ENCODE measurements around the gene SMIM34. TPM values are rescaled to one million over a fixed set of nuclear protein-coding genes. Genes with fewer than 3 reads are reported as not detected.
"Not testable (repeated sequence)": the region's sequence is repeated elsewhere in the genome, so short reads cannot be mapped to it uniquely, and the experiment has no call there.

The SMIM34 gene
- total RNA-seq, 1 experiment from 2014 or later: not detected

- DNase-seq (ENCODE audit: low spot score): not testable (repeated sequence)
Observed at GRCh38 chr21:34374462-34374861, 49.3 kb downstream of the SMIM34 start.

DNA sequence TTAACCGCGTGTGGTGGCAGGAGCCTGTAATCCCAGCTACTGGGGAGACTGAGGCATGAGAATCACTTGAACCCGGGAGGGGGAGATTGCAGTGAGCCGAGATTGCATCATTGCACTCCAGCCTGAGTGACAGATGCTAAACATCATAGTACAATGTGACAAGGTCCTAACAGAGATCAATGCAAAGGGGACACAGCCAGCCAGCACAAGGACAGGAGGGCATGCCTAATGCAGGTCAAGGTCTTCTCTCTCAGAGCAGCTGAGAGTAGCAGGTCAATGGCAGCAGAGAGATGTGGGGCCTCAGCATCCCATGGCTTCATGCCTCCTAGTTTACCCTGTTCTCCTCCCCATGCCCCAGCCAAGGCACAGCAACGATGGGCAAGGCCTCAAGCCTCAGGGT is 51.4 kb downstream of the SMIM34 start:
- DNase-seq (ENCODE audit: low spot score): no peak

GRCh38 chr21:34369741-34370140 is 54.0 kb downstream of the SMIM34 start:
- no peak for DNase-seq (ENCODE audit: low spot score)

Small RNA genes within 50 kb of the gene (small RNA-seq; reads per million reads assigned to genes)
- gene RF00614: not detected

Other genes with a start within 250 kb of the SMIM34 start
- 0.71 TPM in 1 of 2 replicates, not detected in the other for gene KCNE2, start 59.9 kb downstream of the SMIM34 start, total RNA-seq (2014; rRNA removed; shearing (Covaris generic))
- 0.15 and 0.34 TPM in 2 replicates for gene SMIM11, start 48.4 kb downstream of the SMIM34 start, total RNA-seq (2014; rRNA removed; shearing (Covaris generic))
- 0.05 and 0.31 TPM in 2 replicates for gene KCNE1, start 88.3 kb upstream of the SMIM34 start, total RNA-seq (2014; rRNA removed; shearing (Covaris generic))
- 6.9 and 8.3 TPM in 2 replicates for gene RCAN1, start 191.2 kb upstream of the SMIM34 start, total RNA-seq (2014; rRNA removed; shearing (Covaris generic))
- not detected in 2 replicates for gene CLIC6, start 245.0 kb upstream of the SMIM34 start, total RNA-seq (2014; rRNA removed; shearing (Covaris generic))